ENCODE measurements around the gene FARSB.

The FARSB gene

GRCh38 chr2:222545823-222546795 is 109.8 kb downstream of the FARSB start:
- no peak for DNase-seq

GRCh38 chr2:222544661-222545060 is 111.2 kb downstream of the FARSB start:
- DNase-seq = no peak

DNA sequence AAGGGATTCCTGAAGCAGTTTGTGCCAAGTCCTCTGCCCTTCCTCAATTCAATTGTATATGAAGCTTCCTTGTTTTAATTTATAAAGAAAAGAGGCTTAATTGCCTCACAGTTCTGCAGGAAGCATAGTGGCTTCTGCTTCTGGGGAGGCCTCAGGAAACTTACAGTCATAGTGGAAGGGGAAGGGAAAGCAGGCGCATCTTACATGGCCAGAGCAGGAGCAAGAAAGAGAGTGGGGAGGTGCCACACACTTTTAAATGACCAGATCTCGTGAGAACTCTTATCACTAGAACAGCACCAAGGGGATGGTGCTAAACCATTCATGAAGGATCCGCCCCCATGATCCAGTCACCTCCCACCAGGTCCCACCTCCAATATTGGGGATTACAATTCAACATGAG is 117.4 kb downstream of the FARSB start:
- DNase-seq = no peak

GRCh38 chr2:222535477-222535876 is 120.4 kb downstream of the FARSB start:
- DNase-seq = no peak

DNA sequence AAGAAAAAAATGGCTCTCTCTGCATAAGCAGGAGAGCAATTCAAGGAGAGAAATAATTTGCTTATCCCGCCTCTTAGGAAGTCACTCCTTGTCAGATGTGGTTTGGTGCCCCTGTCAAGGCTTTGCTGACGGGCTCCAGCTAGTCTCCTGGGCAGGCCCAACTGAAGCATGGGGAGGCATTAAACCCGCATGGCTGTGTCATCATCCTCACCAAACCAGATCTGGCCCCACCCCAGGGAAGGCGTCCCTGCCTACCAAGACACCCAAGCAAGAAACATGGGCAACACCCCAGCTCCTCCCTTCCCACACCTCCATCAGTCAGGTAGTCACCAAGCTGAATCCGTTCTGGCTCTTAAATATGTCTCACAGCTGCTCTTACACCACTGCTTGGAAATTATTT is 123.6 kb downstream of the FARSB start:
- DNase-seq = no peak

GRCh38 chr2:222526480-222527277 is 129.2 kb downstream of the FARSB start:
- no peak for DNase-seq

DNA sequence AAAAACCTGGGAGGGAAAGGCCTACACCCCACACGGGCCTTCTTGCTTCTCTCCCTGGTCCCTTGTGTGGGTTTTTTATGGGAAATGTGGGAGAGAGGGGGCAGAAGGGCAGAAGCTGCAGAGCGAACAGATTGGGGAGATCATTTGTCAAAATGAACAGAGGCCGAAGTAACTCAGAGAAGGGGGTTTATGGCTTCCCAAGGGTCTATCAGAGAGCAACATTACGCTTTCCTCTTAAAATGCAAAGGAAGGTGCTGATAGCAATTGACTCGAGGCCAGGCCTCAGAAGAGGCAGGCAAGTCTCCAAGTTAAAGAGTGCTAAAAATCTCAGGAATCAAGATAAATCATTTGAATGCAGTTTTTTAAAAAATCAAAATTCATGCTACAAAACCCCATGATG is 130.1 kb downstream of the FARSB start:
- DNase-seq = no peak

DNA sequence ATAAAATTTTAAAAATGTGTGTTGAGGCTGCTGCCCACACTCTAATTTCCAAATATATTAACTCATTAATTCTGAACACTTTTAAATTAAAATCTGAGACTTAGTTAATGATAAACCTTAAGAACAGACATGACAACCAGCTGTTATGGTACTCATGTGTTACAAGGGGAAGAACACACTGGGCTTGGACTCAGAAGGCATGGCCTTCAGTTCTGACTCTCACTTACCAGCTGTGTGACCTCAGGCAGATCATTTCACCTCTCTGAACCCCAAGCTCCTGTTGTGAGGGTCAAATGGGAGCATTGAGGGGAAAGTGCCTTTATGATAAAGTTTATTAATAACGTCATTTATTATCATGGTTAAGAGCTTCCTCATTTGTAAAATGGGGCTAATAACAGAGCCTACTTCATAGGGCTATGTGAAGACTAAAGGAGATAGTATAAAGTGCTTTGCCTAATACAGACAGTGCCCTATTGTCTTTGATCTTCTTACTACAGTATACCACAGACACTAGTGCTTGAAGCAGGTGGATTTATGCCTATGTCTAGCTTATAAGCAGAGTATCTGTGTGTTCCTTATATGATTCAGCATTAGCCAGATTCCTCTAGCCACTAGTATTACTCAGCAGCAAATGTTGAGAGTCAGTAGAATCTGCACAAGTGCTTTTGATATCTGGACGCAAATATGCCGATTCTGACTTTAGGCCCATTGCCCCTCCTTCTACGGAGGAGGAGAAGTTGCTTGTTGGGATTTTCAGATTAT is 131.9 kb downstream of the FARSB start:
- no peak for DNase-seq

DNA sequence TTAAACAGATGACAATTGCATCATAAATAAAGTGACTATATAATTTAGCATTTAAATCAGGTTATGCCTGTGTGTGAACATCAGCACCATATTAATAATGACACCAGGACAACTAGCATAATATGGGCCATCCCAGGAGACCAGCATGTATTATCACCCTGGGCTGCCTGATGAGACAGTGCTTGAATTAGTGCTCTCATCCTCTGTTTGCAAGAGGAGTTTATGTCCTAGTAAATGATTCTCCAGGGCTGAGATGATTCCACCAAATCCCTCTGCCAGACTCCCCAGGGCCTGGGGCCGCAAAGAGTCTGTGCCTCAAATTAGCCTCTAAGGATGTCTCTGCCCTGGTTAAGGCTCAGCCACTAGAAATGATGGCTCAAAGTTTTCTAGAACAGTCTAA is 133.8 kb downstream of the FARSB start:
- no peak for DNase-seq

GRCh38 chr2:222521099-222521498 is 134.8 kb downstream of the FARSB start:
- DNase-seq = no peak

Measured in CD4-positive, alpha-beta T cell treated with Interleukin-4 for 1 hour (primary cell).